HepG2 (cell line): ENCODE results near the gene ITCH. TPM values are rescaled to one million over a fixed set of nuclear protein-coding genes. Genes with fewer than 3 reads are reported as not detected.

Experiments used
- HOXA9 ChIP-seq: sonication (generic); formaldehyde crosslinking; IDR thresholded peaks from 2 replicates; pipeline ENCODE4 v1.8.1; 2022; ENCODE audit warnings: missing genetic modification reagents, mild to moderate bottlenecking, moderate library complexity, borderline replicate concordance
- JUND ChIP-seq: sonication (generic); formaldehyde crosslinking; IDR thresholded peaks from 2 replicates; pipeline ENCODE4 v1.8.0; 2022; ENCODE audit warnings: mild to moderate bottlenecking, missing genetic modification reagents
- POLR2A ChIP-seq, 2 experiments: IDR thresholded peaks; 2 replicates each; pipeline ENCODE4 v1.6.1; 2011; ENCODE audit warnings: low read depth in 2 of 2, low read length in 2 of 2, mild to moderate bottlenecking in 1 of 2, moderate library complexity in 1 of 2; ENCODE audit not compliant: insufficient read depth in 1 of 2
- SMAD3 ChIP-seq: sonication (generic); formaldehyde crosslinking; IDR thresholded peaks from 2 replicates; pipeline ENCODE4 v1.4.0; 2020; ENCODE audit warnings: missing genetic modification reagents
- TOE1 ChIP-seq: sonication (generic); formaldehyde crosslinking; IDR thresholded peaks from 2 replicates; pipeline ENCODE4 v1.4.0; 2020; ENCODE audit warnings: mild to moderate bottlenecking, missing genetic modification reagents
- ZNF260 ChIP-seq: sonication (generic); formaldehyde crosslinking; IDR thresholded peaks from 2 replicates; pipeline ENCODE4 v1.4.0; 2020; ENCODE audit warnings: missing genetic modification reagents, low read depth, mild to moderate bottlenecking, borderline replicate concordance
- ZNF609 ChIP-seq: sonication (generic); formaldehyde crosslinking; IDR thresholded peaks from 2 replicates; pipeline ENCODE4 v1.4.0; 2020; ENCODE audit warnings: mild to moderate bottlenecking, missing genetic modification reagents, borderline replicate concordance
- polyA plus RNA-seq, 8 experiments: library from polyadenylated mRNA; depleted of rRNA in 3 of 8; stranded (reverse) in 7 of 8; unstranded in 1 of 8; fragments of >200 nt; fragmentation: Illumina TruSeq in 4 of 8; extraction: Trizol in 4 of 8; gene quantifications; 2 replicates each; pipeline versions ENCODE4 v1.2.1 to v1.2.3, GENCODE V29; 2011 to 2016; ENCODE audit warnings: low read depth in 4 of 8, missing spikeins in 1 of 8, mixed read lengths in 1 of 8; ENCODE audit not compliant: insufficient read depth in 1 of 8
- total RNA-seq, 5 experiments: library from RNA; depleted of rRNA; stranded (reverse); fragments of >200 nt; fragmentation: Illumina TruSeq; extraction: Trizol; gene quantifications; 2 replicates each; pipeline ENCODE4 v1.2.3, GENCODE V29; 2016; ENCODE audit warnings: low read depth in 1 of 5
- TF ChIP-seq, protein P1 (sequence below), 2 experiments: sonication (generic) in 1 of 2; formaldehyde crosslinking in 1 of 2; IDR thresholded peaks; 2 replicates each; pipeline versions ENCODE4 v1.6.1 to v1.9.0; 2014 to 2022; ENCODE audit warnings: antibody characterized with exemption in 1 of 2, borderline replicate concordance in 1 of 2, inconsistent platforms in 1 of 2, low read depth in 1 of 2, missing genetic modification reagents in 1 of 2
- TF ChIP-seq, protein P2 (sequence below): IDR thresholded peaks from 2 replicates; pipeline ENCODE4 v1.6.1; 2016; ENCODE audit warnings: missing genetic modification reagents, missing compliant biosample characterization
- TF ChIP-seq, protein P3 (sequence below): sonication (generic); formaldehyde crosslinking; IDR thresholded peaks from 2 replicates; pipeline ENCODE4 v1.8.1; 2023; ENCODE audit warnings: mild to moderate bottlenecking, missing genetic modification reagents, borderline replicate concordance
- TF ChIP-seq, protein P4 (sequence below): IDR thresholded peaks from 2 replicates; pipeline ENCODE4 v1.6.1; 2016; ENCODE audit warnings: low read depth, borderline replicate concordance
- TF ChIP-seq, protein P5 (sequence below): sonication (generic); formaldehyde crosslinking; conservative IDR thresholded peaks from 2 replicates; pipeline ENCODE4 v1.4.0; 2020; ENCODE audit warnings: missing genetic modification reagents

Gene ITCH
- total and polyA plus RNA-seq, 2 of the 13 experiments (the other 11 are each of a cell fraction or from before 2014, with no cell fraction given) = 20.5 to 112 TPM

DNA sequence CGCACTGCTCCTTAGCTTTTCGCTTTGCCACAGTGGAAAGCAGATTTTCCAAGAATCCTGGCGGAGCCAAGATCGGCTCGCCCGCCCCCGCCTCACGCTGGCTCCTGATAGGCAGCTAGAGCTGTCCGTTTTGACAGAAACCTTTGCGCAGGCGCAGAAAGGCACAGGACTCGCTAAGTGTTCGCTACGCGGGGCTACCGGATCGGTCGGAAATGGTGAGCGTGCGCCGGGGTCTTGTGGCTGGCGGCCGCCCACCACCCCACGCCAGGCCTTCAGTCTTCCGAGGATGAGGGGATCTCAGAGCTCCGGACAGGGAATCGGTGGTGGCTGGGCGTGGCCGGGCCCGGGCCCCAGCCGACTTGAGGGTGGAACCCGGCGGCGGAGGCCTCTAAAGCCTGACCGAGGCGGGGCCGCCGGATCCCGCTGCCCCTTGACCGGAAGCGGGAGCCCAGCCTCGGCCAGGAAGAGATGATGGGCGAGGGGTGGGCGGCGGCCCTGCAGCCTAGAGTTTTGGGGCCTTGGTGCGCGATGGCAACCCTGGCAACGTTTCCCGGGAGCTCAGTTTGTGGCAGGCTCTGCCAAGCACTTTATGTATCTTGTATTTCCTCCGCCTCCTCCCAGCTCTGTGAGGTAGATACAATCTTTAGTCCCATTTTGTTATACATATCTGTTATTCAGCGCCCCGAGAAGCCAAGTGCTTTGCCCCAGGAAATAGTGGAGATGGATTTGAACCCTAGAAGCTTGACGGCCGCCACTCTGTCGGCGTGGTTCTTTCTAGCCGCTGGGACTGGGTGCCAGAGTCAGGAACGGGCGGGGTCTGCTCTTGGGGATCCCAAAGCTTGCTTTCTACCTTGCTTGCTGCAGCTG, 153.4 kb downstream of the ITCH start, which contains the start of gene DYNLRB1 (continued):
- TF ChIP-seq, protein P1, sequence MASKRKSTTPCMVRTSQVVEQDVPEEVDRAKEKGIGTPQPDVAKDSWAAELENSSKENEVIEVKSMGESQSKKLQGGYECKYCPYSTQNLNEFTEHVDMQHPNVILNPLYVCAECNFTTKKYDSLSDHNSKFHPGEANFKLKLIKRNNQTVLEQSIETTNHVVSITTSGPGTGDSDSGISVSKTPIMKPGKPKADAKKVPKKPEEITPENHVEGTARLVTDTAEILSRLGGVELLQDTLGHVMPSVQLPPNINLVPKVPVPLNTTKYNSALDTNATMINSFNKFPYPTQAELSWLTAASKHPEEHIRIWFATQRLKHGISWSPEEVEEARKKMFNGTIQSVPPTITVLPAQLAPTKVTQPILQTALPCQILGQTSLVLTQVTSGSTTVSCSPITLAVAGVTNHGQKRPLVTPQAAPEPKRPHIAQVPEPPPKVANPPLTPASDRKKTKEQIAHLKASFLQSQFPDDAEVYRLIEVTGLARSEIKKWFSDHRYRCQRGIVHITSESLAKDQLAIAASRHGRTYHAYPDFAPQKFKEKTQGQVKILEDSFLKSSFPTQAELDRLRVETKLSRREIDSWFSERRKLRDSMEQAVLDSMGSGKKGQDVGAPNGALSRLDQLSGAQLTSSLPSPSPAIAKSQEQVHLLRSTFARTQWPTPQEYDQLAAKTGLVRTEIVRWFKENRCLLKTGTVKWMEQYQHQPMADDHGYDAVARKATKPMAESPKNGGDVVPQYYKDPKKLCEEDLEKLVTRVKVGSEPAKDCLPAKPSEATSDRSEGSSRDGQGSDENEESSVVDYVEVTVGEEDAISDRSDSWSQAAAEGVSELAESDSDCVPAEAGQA (IDR thresholded peaks at IDR 0.05; ENCODE audit: low read depth) = no peak; the same call in 1 of the 2 replicates
- TF ChIP-seq, protein P1 (CRISPR knock-in tag; IDR thresholded peaks at IDR 0.05; ENCODE audit: borderline replicate concordance) = peak; percentile 59; the same call in 1 of the 2 replicates
- TF ChIP-seq, protein P2, sequence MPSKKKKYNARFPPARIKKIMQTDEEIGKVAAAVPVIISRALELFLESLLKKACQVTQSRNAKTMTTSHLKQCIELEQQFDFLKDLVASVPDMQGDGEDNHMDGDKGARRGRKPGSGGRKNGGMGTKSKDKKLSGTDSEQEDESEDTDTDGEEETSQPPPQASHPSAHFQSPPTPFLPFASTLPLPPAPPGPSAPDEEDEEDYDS (CRISPR knock-in tag) = peak; percentile 89
- TF ChIP-seq HOXA9 (CRISPR knock-in tag) (no peak), ZNF609 (CRISPR knock-in tag) (no peak), JUND (no peak), SMAD3 (no peak; the same call in none of the 2 replicates), TOE1 (CRISPR knock-in tag) (peak; percentile 65; the same call in 1 of the 2 replicates), POLR2A (IDR thresholded peaks at IDR 0.05; ENCODE audit: insufficient read depth in 1 of 2, low read depth in 2 of 2, low read length in 2 of 2) (peak; percentile 90 to 99), ZNF260 (CRISPR knock-in tag) (no peak)
- TF ChIP-seq, protein P3, sequence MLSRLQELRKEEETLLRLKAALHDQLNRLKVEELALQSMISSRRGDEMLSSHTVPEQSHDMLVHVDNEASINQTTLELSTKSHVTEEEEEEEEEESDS (CRISPR knock-in tag) = peak; percentile 41; the same call in 1 of the 2 replicates
- TF ChIP-seq, protein P4, sequence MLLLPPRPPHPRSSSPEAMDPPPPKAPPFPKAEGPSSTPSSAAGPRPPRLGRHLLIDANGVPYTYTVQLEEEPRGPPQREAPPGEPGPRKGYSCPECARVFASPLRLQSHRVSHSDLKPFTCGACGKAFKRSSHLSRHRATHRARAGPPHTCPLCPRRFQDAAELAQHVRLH (CRISPR knock-in tag) = peak; percentile 82
- TF ChIP-seq, protein P5, sequence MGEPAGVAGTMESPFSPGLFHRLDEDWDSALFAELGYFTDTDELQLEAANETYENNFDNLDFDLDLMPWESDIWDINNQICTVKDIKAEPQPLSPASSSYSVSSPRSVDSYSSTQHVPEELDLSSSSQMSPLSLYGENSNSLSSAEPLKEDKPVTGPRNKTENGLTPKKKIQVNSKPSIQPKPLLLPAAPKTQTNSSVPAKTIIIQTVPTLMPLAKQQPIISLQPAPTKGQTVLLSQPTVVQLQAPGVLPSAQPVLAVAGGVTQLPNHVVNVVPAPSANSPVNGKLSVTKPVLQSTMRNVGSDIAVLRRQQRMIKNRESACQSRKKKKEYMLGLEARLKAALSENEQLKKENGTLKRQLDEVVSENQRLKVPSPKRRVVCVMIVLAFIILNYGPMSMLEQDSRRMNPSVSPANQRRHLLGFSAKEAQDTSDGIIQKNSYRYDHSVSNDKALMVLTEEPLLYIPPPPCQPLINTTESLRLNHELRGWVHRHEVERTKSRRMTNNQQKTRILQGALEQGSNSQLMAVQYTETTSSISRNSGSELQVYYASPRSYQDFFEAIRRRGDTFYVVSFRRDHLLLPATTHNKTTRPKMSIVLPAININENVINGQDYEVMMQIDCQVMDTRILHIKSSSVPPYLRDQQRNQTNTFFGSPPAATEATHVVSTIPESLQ (CRISPR knock-in tag) = peak; percentile 93
